ENCODE data around the gene DYTN. TPM values are rescaled to one million over a fixed set of nuclear protein-coding genes. Genes with fewer than 3 reads are reported as not detected.

Gene DYTN
- total RNA-seq, 3 donors from 2014 or later, result not detected

DNA sequence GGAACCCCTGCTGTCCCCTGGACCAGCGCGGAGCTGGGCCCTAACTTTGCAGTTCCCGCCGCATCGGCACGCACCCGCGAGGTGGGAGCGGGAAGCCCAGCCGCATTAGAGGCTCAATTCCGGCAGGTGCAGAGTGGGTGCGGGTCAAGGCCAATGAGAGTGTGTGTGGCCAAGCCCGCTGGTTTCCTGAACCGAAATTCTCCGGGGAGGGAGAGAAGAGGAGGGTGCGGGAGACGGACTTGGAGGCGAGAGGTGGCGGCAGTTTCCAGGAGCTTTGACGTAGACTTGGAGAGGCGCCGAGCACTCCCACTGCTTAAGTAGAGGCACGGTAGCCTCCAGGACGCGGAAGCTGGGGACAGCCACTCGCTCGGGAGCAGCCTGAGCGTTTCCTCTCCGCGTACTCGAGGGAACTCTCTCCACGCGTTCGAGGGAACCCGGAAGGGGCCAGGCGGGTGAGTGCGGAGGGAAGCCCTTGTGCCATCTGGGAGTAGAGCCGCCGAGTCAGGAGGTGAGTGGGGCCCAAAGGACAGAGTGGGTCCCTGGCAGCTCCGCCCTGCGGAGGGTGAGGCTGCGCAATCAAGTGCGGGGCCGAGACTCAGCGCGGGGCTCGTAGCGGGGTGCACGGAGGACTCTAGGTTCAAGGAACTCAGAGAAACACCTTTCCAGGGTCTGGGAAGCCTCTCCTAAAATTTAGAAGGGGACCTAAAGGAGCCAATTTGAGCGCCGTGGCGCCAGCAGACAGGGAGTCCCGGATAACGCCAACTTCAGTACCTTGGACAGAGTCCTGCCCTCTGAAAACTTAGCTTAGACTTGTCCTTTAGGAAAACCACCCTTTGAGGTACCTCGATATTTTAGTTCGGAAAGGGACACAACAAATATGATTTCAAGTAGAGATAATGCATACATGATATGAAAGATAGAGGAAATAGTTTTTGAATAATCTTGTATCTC lies 75.8 kb downstream of the DYTN start, which contains the start of gene FAM237A:
FAM237A (plus strand) TSS at position 413 of the 951 bp plus-strand sequence. CDS start 1,750 bp downstream, outside the sequence.
- H3K36me3 ChIP-seq (ENCODE audit: low read depth), result no peaks in the 10 kb centered on the region
- DNase-seq, result peak in 2 of 3 donors; percentile 36 to 42
- H3K9me3 ChIP-seq, result no peaks in the 10 kb centered on the region
- TF ChIP-seq CTCF (IDR thresholded peaks at IDR 0.05), result no peak
- no peak within 1 kb of the TSS for H3K4me3 ChIP-seq
- no peaks in the 10 kb centered on the region for H3K4me1 ChIP-seq (ENCODE audit: low read depth)
- intact Hi-C loops (cut with DNase I, micrococcal nuclease), result no loop called here
- ATAC-seq, result no peak

- H3K9me3 ChIP-seq, result no peaks in the 10 kb centered on the region
- intact Hi-C loops (cut with DNase I, micrococcal nuclease), result no loop called here
- TF ChIP-seq CTCF (IDR thresholded peaks at IDR 0.05), result no peak
- no peaks in the 10 kb centered on the region for H3K4me1 ChIP-seq (ENCODE audit: low read depth)
- DNase-seq (no peak), ATAC-seq (no peak)
- H3K36me3 ChIP-seq (ENCODE audit: low read depth), result no peaks in the 10 kb centered on the region
- no peak overlapping the region for H3K4me3 ChIP-seq
These were observed 77.0 kb downstream of the DYTN start for GRCh38 chr2:206641226-206641625.

DNA sequence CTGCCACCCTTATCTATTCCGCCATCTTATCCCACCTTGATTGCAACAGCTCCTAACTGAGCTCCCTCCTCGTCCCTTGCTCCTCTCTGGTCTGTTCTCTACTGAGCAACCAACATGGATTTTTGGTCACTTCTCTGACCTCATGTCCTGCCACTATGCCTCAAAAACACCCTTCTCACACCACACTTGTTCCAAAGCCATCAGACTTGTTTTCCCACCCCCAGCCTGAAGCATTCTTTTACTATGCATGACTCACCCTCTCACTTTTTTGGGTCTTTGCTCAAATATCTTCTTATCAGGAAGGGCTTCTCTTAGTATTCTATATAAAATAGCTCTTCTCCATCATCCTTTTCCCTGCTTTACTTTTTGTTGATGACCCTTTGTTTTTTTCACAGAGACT lies 78.6 kb downstream of the DYTN start:
- Histone ChIP-seq H3K9me3 (no peaks in the 10 kb centered on the region), H3K4me3 (no peak overlapping the region), H3K36me3 (ENCODE audit: low read depth) (no peaks in the 10 kb centered on the region), H3K4me1 (ENCODE audit: low read depth) (no peaks in the 10 kb centered on the region)
- ATAC-seq, result no peak
- no peak for TF ChIP-seq CTCF (IDR thresholded peaks at IDR 0.05)
- intact Hi-C loops (cut with DNase I, micrococcal nuclease), result no loop called here
- no peak for DNase-seq

- H3K4me1 ChIP-seq (ENCODE audit: low read depth), result no peaks in the 10 kb centered on the region
- no peak overlapping the region for H3K4me3 ChIP-seq
- ATAC-seq (no peak), DNase-seq (no peak)
- no peaks in the 10 kb centered on the region for H3K36me3 ChIP-seq (ENCODE audit: low read depth)
- no peak for TF ChIP-seq CTCF (IDR thresholded peaks at IDR 0.05)
- intact Hi-C loops (cut with DNase I, micrococcal nuclease), result no loop called here
- no peaks in the 10 kb centered on the region for H3K9me3 ChIP-seq
These were observed 83.2 kb downstream of the DYTN start for GRCh38 chr2:206635015-206635414.

- intact Hi-C loops (cut with DNase I, micrococcal nuclease), result no loop called here
- Histone ChIP-seq H3K4me3 (no peak overlapping the region), H3K36me3 (ENCODE audit: low read depth) (no peaks in the 10 kb centered on the region), H3K4me1 (ENCODE audit: low read depth) (no peaks in the 10 kb centered on the region), H3K9me3 (no peaks in the 10 kb centered on the region)
- DNase-seq (no peak), ATAC-seq (no peak)
- no peak for TF ChIP-seq CTCF (IDR thresholded peaks at IDR 0.05)
These were observed 86.9 kb downstream of the DYTN start for GRCh38 chr2:206631340-206631739.

Data from mucosa of descending colon (tissue), 3 donors.